ENCODE measurements around the gene IL1RN.

The IL1RN gene

GRCh38 chr2:113169002-113169530 is 41.7 kb downstream of the IL1RN start:
- POLR2A ChIA-PET, result no interaction called here
- no peak for TF ChIP-seq CTCF (IDR thresholded peaks at IDR 0.05; ENCODE audit: control extremely low read depth, extremely low read depth, low read depth, missing control alignments)
- CTCF ChIA-PET, result interaction anchor here (7.8 kb wide), 1 partner anchor 31 kb away, joined by 133 read pairs; no protein-coding TSS in a partner anchor
- DNase-seq (ENCODE audit: extremely low spot score), result peak; percentile 45

GRCh38 chr2:113169586-113169985 is 42.2 kb downstream of the IL1RN start:
- POLR2A ChIA-PET, result no interaction called here
- CTCF ChIA-PET, result interaction anchor here (7.8 kb wide), 1 partner anchor 31 kb away, joined by 133 read pairs; no protein-coding TSS in a partner anchor

GRCh38 chr2:113171334-113172075 is 44.1 kb downstream of the IL1RN start:
- TF ChIP-seq CTCF (IDR thresholded peaks at IDR 0.05; ENCODE audit: control extremely low read depth, extremely low read depth, low read depth, missing control alignments), result no peak
- DNase-seq (ENCODE audit: extremely low spot score), result no peak
- POLR2A ChIA-PET, result no interaction called here
- CTCF ChIA-PET, result interaction anchor here (1.2 to 7.8 kb wide), 6 partner anchors 12 to 219 kb away, joined by 3 to 133 read pairs (median 6); no protein-coding TSS in a partner anchor

More at GRCh38 chr2:113169586-113169985, 42.2 kb downstream of the IL1RN start:
- no peak for DNase-seq (ENCODE audit: extremely low spot score)
- TF ChIP-seq CTCF (IDR thresholded peaks at IDR 0.05; ENCODE audit: control extremely low read depth, extremely low read depth, low read depth, missing control alignments), result no peak

GRCh38 chr2:113172721-113173541 is 45.5 kb downstream of the IL1RN start:
- ChIA-PET CTCF (interaction anchor here (1.0 to 7.8 kb wide), 12 partner anchors 11 to 231 kb away, joined by 3 to 133 read pairs (median 6); no protein-coding TSS in a partner anchor), POLR2A (no interaction called here)
- no peak for TF ChIP-seq CTCF (IDR thresholded peaks at IDR 0.05; ENCODE audit: control extremely low read depth, extremely low read depth, low read depth, missing control alignments)
- no peak for DNase-seq (ENCODE audit: extremely low spot score)

- ChIA-PET POLR2A (interaction anchor here (1.2 kb wide), 1 partner anchor 9 kb away, joined by 4 read pairs; no protein-coding TSS in a partner anchor), CTCF (interaction anchor here (0.9 to 7.8 kb wide), 18 partner anchors 10 to 410 kb away, joined by 3 to 133 read pairs (median 6); no protein-coding TSS in a partner anchor)
- no peak for TF ChIP-seq CTCF (IDR thresholded peaks at IDR 0.05; ENCODE audit: control extremely low read depth, extremely low read depth, low read depth, missing control alignments)
- peak; percentile 90 for DNase-seq (ENCODE audit: extremely low spot score)
These were observed 46.4 kb downstream of the IL1RN start, which contains the start of gene PSD4 for GRCh38 chr2:113173542-113174375. PSD4 (plus strand) TSS chr2:113173971; CDS start chr2:113182457, 8,486 bp downstream.
